ENCODE data around the gene ADH5.

Gene ADH5

GRCh38 chr4:99058228-99058627 is 30.4 kb downstream of the ADH5 start:
- no peak for TF ChIP-seq CTCF (conservative IDR thresholded peaks at IDR 0.05; ENCODE audit: low read depth, low read length)
- no peak overlapping the region for H3K4me3 ChIP-seq (ENCODE audit: low read depth, low read length)

GRCh38 chr4:99054428-99054994 is 34.1 kb downstream of the ADH5 start:
- H3K4me3 ChIP-seq (ENCODE audit: low read depth, low read length), result no peak overlapping the region
- no peak for DNase-seq (ENCODE audit: low read depth)
- no peak for TF ChIP-seq CTCF (conservative IDR thresholded peaks at IDR 0.05; ENCODE audit: low read depth, low read length)

More at GRCh38 chr4:99058228-99058627, 30.4 kb downstream of the ADH5 start:
- no peak for DNase-seq (ENCODE audit: low read depth)

DNA sequence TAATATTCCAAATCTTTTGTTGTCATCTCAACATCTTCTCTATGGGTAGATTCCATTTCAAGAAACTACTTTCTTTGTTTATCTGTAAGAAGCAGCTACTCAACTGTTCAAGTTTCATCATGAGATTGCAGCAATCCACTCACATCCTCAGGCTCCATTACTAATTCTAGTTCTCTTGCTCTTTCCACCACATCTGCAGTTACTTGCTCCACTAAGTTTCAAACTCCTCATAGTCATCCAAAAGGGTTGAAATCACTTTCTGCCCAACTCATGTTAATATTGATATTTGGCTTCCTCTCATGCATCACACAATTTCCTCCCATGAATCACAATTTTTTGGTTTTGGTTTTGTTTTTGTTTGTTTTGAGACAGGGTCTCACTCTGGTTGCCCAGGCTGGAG is 35.7 kb downstream of the ADH5 start:
- DNase-seq (ENCODE audit: low read depth), result no peak
- TF ChIP-seq CTCF (conservative IDR thresholded peaks at IDR 0.05; ENCODE audit: low read depth, low read length), result no peak
- no peak overlapping the region for H3K4me3 ChIP-seq (ENCODE audit: low read depth, low read length)

- DNase-seq (ENCODE audit: low read depth), result no peak
- no peak overlapping the region for H3K4me3 ChIP-seq (ENCODE audit: low read depth, low read length)
- peak; percentile 21 for TF ChIP-seq CTCF (conservative IDR thresholded peaks at IDR 0.05; ENCODE audit: low read depth, low read length)
Measured at GRCh38 chr4:99047710-99048109, 40.9 kb downstream of the ADH5 start.

- TF ChIP-seq CTCF (conservative IDR thresholded peaks at IDR 0.05; ENCODE audit: low read depth, low read length), result no peak
- H3K4me3 ChIP-seq (ENCODE audit: low read depth, low read length), result no peak overlapping the region
Measured at GRCh38 chr4:99043346-99043745, 45.2 kb downstream of the ADH5 start.

DNA sequence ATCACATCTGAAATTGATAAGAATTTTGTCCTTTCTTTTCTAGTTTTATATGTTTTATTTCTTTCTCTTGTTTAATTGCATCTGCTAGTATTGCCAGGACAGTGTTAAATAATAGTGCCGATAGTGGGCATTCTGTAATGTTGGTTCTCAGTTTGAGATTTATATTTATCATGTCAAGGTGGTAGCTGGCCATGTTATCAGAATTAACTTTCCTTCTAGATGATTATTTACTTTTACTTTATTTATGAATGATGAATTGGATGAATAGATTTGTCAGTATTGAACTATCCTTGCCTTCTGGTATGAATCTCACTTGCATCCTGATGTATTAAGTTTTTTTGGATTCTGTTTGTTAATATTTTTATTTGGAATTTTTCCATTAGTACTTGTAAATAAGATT is 50.4 kb downstream of the ADH5 start:
- no peak for TF ChIP-seq CTCF (conservative IDR thresholded peaks at IDR 0.05; ENCODE audit: low read depth, low read length)
- no peak overlapping the region for H3K4me3 ChIP-seq (ENCODE audit: low read depth, low read length)
- DNase-seq (ENCODE audit: low read depth), result no peak

More at GRCh38 chr4:99043346-99043745, 45.2 kb downstream of the ADH5 start:
- DNase-seq (ENCODE audit: low read depth), result no peak

GRCh38 chr4:99033956-99034355 is 54.6 kb downstream of the ADH5 start:
- TF ChIP-seq CTCF (conservative IDR thresholded peaks at IDR 0.05; ENCODE audit: low read depth, low read length), result no peak
- H3K4me3 ChIP-seq (ENCODE audit: low read depth, low read length), result no peak overlapping the region
- DNase-seq (ENCODE audit: low read depth), result peak; percentile 45
